DND-41 (cell line): ENCODE measurements around the gene GLIPR1L2.

Source experiments
- ATAC-seq: fragments of 200-7000 bp; cut with Tn5 transposase; 3 replicates; pipeline ENCODE4 v1.9.1; 2021; ENCODE audit warnings: low read depth; ENCODE audit not compliant: insufficient read depth
- DNase-seq: peaks from one replicate; pipeline ENCODE4 v3.0.0-alpha.2; 2020
- H2AFZ ChIP-seq: 2 replicates; pipeline ENCODE4 v1.6.0; 2012; ENCODE audit warnings: low read depth, low read length
- H3K27ac ChIP-seq: 2 replicates; pipeline ENCODE4 v1.5.1; 2012; ENCODE audit warnings: low read length, inconsistent platforms
- H3K27me3 ChIP-seq: fragments of 200-600 bp; sonication (generic); 2 replicates; pipeline ENCODE4 v1.6.0; 2012; ENCODE audit warnings: low read length, mild to moderate bottlenecking, inconsistent platforms; ENCODE audit not compliant: insufficient read depth, poor library complexity
- H3K36me3 ChIP-seq: 2 replicates; pipeline ENCODE4 v1.5.1; 2012; ENCODE audit warnings: low read length, inconsistent platforms; ENCODE audit not compliant: insufficient read depth
- H3K4me1 ChIP-seq: 2 replicates; pipeline ENCODE4 v1.5.1; 2012; ENCODE audit warnings: mild to moderate bottlenecking, low read length; ENCODE audit not compliant: insufficient read depth
- H3K4me2 ChIP-seq: 2 replicates; pipeline ENCODE4 v1.6.0; 2012; ENCODE audit warnings: mild to moderate bottlenecking, moderate library complexity, low read length, inconsistent platforms; ENCODE audit not compliant: insufficient read depth
- H3K4me3 ChIP-seq, 2 experiments: fragments of 200-600 bp in 1 of 2; shearing (Covaris generic) in 1 of 2; 2 replicates each; pipeline ENCODE4 v1.5.1; 2012 to 2016; ENCODE audit warnings: inconsistent platforms in 2 of 2, low read length in 2 of 2, mild to moderate bottlenecking in 2 of 2, low read depth in 1 of 2, moderate library complexity in 1 of 2
- H3K79me2 ChIP-seq: 2 replicates; pipeline ENCODE4 v1.6.0; 2012; ENCODE audit warnings: low read length, inconsistent platforms; ENCODE audit not compliant: insufficient read depth
- H3K9ac ChIP-seq: 2 replicates; pipeline ENCODE4 v1.6.0; 2012; ENCODE audit warnings: low read depth, mild to moderate bottlenecking, inconsistent platforms, low read length, moderate library complexity
- H3K9me3 ChIP-seq: 2 replicates; pipeline ENCODE4 v1.5.1; 2012; ENCODE audit warnings: low read length, moderate library complexity, mild to moderate bottlenecking, inconsistent platforms; ENCODE audit not compliant: insufficient read depth, severe bottlenecking
- H4K20me1 ChIP-seq: 2 replicates; pipeline ENCODE4 v1.6.0; 2012; ENCODE audit warnings: low read length; ENCODE audit not compliant: insufficient read depth
- CTCF ChIP-seq: IDR thresholded peaks from 2 replicates; pipeline ENCODE4 v1.5.1; 2012; ENCODE audit warnings: borderline replicate concordance, low read length, moderate library complexity, mild to moderate bottlenecking; ENCODE audit not compliant: poor library complexity, severe bottlenecking; ENCODE audit errors: extremely low read depth
- EZH2 ChIP-seq: IDR thresholded peaks from 3 replicates; pipeline ENCODE4 v1.6.1; 2012; ENCODE audit warnings: borderline replicate concordance, low read depth, mild to moderate bottlenecking, moderate library complexity, low read length, inconsistent platforms; ENCODE audit not compliant: severe bottlenecking

Gene GLIPR1L2

GRCh38 chr12:75389706-75390105 is 1.2 kb upstream of the GLIPR1L2 start:
- peaks cover 37% of the 10 kb centered on the region for H3K4me1 ChIP-seq
- H3K9ac ChIP-seq: peak overlapping the region; percentile 78
- no peaks in the 10 kb centered on the region for H4K20me1 ChIP-seq
- ATAC-seq: no peak
- peak overlapping the region; percentile 6 to 74; a peak in 3 of 4 replicates for H3K4me3 ChIP-seq
- DNase-seq: no peak
- peak overlapping the region; percentile 79 for H3K4me2 ChIP-seq
- peak overlapping the region; percentile 61 for H2AFZ ChIP-seq
- H3K36me3 ChIP-seq: no peaks in the 10 kb centered on the region
- TF ChIP-seq EZH2: no peak
- TF ChIP-seq CTCF: no peak
- H3K27me3 ChIP-seq: no peaks in the 10 kb centered on the region
- H3K79me2 ChIP-seq: no peaks in the 10 kb centered on the region; the same call in 1 of the 2 replicates
- peak overlapping the region; percentile 99 for H3K27ac ChIP-seq
- H3K9me3 ChIP-seq: no peaks in the 10 kb centered on the region

GRCh38 chr12:75390156-75390898 is 562 bp upstream of the GLIPR1L2 start:
- Histone ChIP-seq H3K9me3 (no peaks in the 10 kb centered on the region), H3K79me2 (no peaks in the 10 kb centered on the region; the same call in 1 of the 2 replicates), H3K4me2 (peak overlapping the region; percentile 79), H3K4me1 (peaks cover 43% of the 10 kb centered on the region), H3K4me3 (peak overlapping the region; percentile 40 to 74; a peak in 3 of 4 replicates), H3K9ac (peak overlapping the region; percentile 78), H4K20me1 (no peaks in the 10 kb centered on the region), H3K27ac (peak overlapping the region; percentile 99), H3K27me3 (no peaks in the 10 kb centered on the region), H3K36me3 (no peaks in the 10 kb centered on the region), H2AFZ (peak overlapping the region; percentile 61)
- DNase-seq (no peak), ATAC-seq (no peak)
- no peak for TF ChIP-seq EZH2
- TF ChIP-seq CTCF: no peak

- TF ChIP-seq CTCF: no peak
- TF ChIP-seq EZH2: no peak
- no peak overlapping the region for H3K9ac ChIP-seq
- no peaks in the 10 kb centered on the region for H3K9me3 ChIP-seq
- ATAC-seq: no peak
- H3K27me3 ChIP-seq: no peaks in the 10 kb centered on the region
- no peak overlapping the region for H3K4me2 ChIP-seq
- no peak overlapping the region for H3K4me3 ChIP-seq
- no peak overlapping the region for H2AFZ ChIP-seq
- H3K79me2 ChIP-seq: no peaks in the 10 kb centered on the region
- H4K20me1 ChIP-seq: no peaks in the 10 kb centered on the region
- H3K27ac ChIP-seq: no peak overlapping the region
- DNase-seq: no peak
- no peaks in the 10 kb centered on the region for H3K4me1 ChIP-seq
- no peaks in the 10 kb centered on the region for H3K36me3 ChIP-seq
Measured at GRCh38 chr12:75404231-75404630, 13.3 kb downstream of the GLIPR1L2 start.
